Thoracic aorta (tissue), 2 donors: Measurements from ENCODE around the gene TBX18. TPM values are rescaled to one million over a fixed set of nuclear protein-coding genes. Genes with fewer than 3 reads are reported as not detected.

ENCODE experiments used
- ATAC-seq: fragments of 150-250 bp; one replicate; pipeline ENCODE4 v1.8.0; 2017; ENCODE audit warnings: low read depth; ENCODE audit not compliant: insufficient number of reproducible peaks, low FRiP score
- DNase-seq: peaks from one replicate; pipeline ENCODE4 v3.0.0-alpha.2; 2020; ENCODE audit warnings: low spot score
- H3K27ac ChIP-seq, 2 donors: fragments of 200-600 bp; sonication (generic); 1 replicate in 1 of 2; 2 replicates in 1 of 2; pipeline ENCODE4 v1.5.1; 2016; ENCODE audit warnings: mild to moderate bottlenecking in 2 of 2, moderate library complexity in 2 of 2
- H3K27me3 ChIP-seq: fragments of 200-600 bp; sonication (generic); replicated peaks from 2 replicates; pipeline ENCODE4 v1.6.0; 2016; ENCODE audit warnings: mild to moderate bottlenecking; ENCODE audit not compliant: insufficient read depth
- H3K36me3 ChIP-seq: fragments of 200-600 bp; sonication (generic); one replicate; pipeline ENCODE4 v1.5.1; 2016
- H3K4me1 ChIP-seq, 2 donors: fragments of 200-600 bp; sonication (generic); 1 replicate in 1 of 2; 2 replicates in 1 of 2; pipeline versions ENCODE4 v1.5.1 to v1.6.0; 2016; ENCODE audit warnings: low read depth in 2 of 2, mild to moderate bottlenecking in 1 of 2; ENCODE audit not compliant: control insufficient read depth in 1 of 2
- H3K4me3 ChIP-seq: fragments of 200-600 bp; sonication (generic); 2 replicates; pipeline ENCODE4 v1.5.1; 2016; ENCODE audit warnings: mild to moderate bottlenecking
- H3K9me3 ChIP-seq: fragments of 200-600 bp; sonication (generic); 2 replicates; pipeline ENCODE4 v1.5.1; 2016
- total RNA-seq, 2 donors: library from RNA; depleted of rRNA; stranded (reverse); fragments of >200 nt; gene quantifications; one replicate each; pipeline versions ENCODE4 v1.1.0 to v1.2.3, GENCODE V29; 2016
- TF ChIP-seq, protein P1 (sequence below): fragments of 200-600 bp; sonication (generic); IDR thresholded peaks from one replicate; pipeline ENCODE4 v1.5.1; 2019; ENCODE audit warnings: antibody characterized with exemption

TBX18 gene
- total RNA-seq, 2 donors from 2014 or later, result 53.5 to 85.4 TPM

DNA sequence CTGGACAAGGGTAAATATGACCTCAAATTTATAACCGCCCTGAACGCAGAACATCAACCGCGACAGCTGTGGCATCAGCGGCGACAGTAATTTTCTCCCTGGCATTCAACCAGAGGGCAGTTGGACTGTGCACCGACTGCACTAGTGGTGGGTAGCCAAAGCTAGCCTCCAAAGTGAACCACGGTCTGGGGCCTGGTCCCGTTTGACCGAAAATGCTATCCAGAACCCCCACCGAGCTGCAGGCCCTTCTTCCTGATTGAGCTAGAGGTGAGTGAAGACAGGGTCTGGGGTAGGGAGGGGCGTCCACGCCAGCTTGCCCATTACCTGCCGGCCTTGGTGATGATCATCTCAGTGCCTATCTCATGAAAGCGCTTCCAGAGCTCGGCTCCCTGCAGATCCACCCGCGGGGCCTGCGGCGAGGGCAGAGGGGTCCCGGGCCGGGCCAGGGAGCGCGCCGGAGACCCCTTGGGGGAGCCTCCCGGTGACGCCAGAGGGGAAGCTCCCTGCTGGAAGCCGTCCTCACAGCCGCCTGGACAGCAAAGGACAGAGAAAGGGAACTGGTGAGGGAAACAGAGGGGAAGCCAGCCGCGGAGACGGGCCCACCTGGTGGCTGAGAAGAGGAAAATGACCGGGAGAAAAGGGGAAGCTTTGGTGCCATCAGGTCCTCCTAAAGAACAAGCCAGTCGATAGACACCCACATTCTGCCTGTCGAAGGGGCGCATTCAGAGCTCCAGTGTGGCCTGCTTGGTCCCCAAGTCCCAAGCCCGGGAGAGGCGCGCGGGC lies 2.0 kb downstream of the TBX18 start:
- Histone ChIP-seq H3K4me3 (peak overlapping the region; percentile 96), H3K27me3 (no peaks in the 10 kb centered on the region), H3K27ac (peak overlapping the region; percentile 99 to 100), H3K4me1 (peaks cover 3 to 15% of the 10 kb centered on the region in 2 donors), H3K36me3 (no peaks in the 10 kb centered on the region), H3K9me3 (no peaks in the 10 kb centered on the region)
- TF ChIP-seq, protein P1, sequence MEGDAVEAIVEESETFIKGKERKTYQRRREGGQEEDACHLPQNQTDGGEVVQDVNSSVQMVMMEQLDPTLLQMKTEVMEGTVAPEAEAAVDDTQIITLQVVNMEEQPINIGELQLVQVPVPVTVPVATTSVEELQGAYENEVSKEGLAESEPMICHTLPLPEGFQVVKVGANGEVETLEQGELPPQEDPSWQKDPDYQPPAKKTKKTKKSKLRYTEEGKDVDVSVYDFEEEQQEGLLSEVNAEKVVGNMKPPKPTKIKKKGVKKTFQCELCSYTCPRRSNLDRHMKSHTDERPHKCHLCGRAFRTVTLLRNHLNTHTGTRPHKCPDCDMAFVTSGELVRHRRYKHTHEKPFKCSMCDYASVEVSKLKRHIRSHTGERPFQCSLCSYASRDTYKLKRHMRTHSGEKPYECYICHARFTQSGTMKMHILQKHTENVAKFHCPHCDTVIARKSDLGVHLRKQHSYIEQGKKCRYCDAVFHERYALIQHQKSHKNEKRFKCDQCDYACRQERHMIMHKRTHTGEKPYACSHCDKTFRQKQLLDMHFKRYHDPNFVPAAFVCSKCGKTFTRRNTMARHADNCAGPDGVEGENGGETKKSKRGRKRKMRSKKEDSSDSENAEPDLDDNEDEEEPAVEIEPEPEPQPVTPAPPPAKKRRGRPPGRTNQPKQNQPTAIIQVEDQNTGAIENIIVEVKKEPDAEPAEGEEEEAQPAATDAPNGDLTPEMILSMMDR, result peak; percentile 40
- DNase-seq (no peak), ATAC-seq (no peak)

DNA sequence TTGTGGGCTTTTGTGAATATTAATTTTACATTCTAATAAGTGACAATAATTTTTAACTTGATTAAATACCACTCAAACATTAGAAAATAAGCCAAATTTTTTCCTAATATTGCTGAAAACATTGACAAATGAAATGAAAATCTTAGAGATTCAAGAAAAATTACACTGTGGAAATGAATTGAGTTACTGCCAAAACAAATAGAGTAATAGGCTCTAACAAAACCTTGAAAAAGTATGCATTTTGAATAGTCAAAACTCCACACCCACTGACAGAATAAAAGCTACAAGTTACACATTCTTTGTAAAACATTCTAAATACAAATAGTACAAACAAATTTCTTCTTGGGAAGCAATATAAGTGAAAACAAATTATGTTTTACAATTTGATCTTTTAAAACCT lies 5.9 kb downstream of the TBX18 start:
- no peak for ATAC-seq
- Histone ChIP-seq H3K27me3 (no peaks in the 10 kb centered on the region), H3K9me3 (no peaks in the 10 kb centered on the region), H3K27ac (peak overlapping the region; percentile 99 to 100), H3K4me1 (peaks cover 19 to 50% of the 10 kb centered on the region in 2 donors), H3K36me3 (peaks cover 4% of the 10 kb centered on the region), H3K4me3 (peak overlapping the region; percentile 96)
- TF ChIP-seq, protein P1, result no peak
- DNase-seq, result no peak

DNA sequence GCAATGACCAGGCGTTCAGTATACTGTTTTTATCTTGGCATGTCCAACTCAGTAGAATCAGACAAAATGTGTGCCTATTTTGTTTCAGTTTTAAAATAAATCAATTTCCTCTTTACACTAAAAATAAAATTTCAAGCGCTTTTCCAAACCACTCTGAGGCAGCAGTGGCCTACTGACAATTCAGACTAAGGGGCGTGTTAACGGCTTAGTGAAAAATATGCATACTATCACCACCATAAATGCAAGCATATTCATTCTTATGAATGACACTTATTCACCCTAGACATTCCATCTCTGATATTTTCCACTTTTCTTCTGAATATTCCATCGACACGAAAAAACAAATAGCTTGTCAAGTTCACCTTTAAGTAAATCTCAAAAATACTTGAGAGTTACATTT lies 7.5 kb downstream of the TBX18 start:
- peaks cover 4% of the 10 kb centered on the region for H3K36me3 ChIP-seq
- peak overlapping the region; percentile 54 for H3K4me3 ChIP-seq
- no peaks in the 10 kb centered on the region for H3K9me3 ChIP-seq
- H3K4me1 ChIP-seq, result peaks cover 27 to 66% of the 10 kb centered on the region in 2 donors
- no peaks in the 10 kb centered on the region for H3K27me3 ChIP-seq
- peak overlapping the region; percentile 51 to 71 for H3K27ac ChIP-seq
- TF ChIP-seq, protein P1, result no peak
- DNase-seq (no peak), ATAC-seq (no peak)

DNA sequence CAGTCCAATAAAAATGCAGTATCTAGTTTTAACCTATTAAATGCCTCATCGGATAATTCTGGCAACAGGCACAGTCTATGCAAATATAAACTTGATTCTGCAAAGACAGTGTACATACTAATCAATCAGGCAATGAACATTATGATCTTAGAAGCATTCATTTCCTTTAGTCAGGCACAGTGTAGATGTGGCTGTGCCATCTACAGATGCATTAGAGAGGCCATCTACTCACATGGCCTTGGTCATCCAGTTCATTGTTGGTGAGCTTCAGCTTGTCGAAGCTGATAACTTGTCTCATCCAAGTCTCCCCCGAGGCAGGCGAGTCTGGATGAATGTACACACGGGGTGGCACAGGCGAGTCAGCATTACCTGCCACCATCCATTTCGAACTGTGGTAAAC lies 7.9 kb downstream of the TBX18 start:
- DNase-seq (no peak), ATAC-seq (no peak)
- H3K27me3 ChIP-seq, result no peaks in the 10 kb centered on the region
- peak overlapping the region; percentile 54 for H3K4me3 ChIP-seq
- TF ChIP-seq, protein P1, result no peak
- H3K4me1 ChIP-seq, result peaks cover 29 to 70% of the 10 kb centered on the region in 2 donors
- peak overlapping the region; percentile 51 to 71 for H3K27ac ChIP-seq
- peaks cover 4% of the 10 kb centered on the region for H3K36me3 ChIP-seq
- no peaks in the 10 kb centered on the region for H3K9me3 ChIP-seq

DNA sequence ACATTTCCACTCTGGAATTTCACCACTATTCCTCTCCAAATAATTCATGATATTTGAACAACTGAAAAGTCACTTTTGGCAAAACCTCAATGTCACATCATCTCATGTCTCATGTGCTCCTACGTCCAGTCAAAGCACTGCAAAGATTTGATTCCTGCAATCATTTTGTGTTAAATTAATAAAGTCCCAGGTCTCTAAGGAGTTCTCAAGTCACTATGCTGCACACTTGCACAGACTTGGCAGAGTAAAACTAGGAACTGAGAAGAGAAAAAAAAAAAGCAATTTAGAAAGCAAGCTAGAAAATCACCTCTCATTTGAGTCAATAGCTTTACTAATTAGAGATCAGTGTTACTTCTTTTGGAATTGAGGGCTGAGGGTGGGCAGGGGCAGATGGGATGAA lies 11.2 kb downstream of the TBX18 start:
- DNase-seq (no peak), ATAC-seq (no peak)
- Histone ChIP-seq H3K27me3 (no peaks in the 10 kb centered on the region), H3K4me3 (peak overlapping the region; percentile 2), H3K4me1 (peaks cover 43 to 91% of the 10 kb centered on the region in 2 donors), H3K9me3 (no peaks in the 10 kb centered on the region), H3K36me3 (peaks cover 4% of the 10 kb centered on the region), H3K27ac (peak overlapping the region; percentile 1 to 46)
- TF ChIP-seq, protein P1, result no peak
